Tibial nerve (tissue), 4 donors: ENCODE results near the gene ACTL9. TPM values are rescaled to one million over a fixed set of nuclear protein-coding genes. Genes with fewer than 3 reads are reported as not detected.

Experiments used
- DNase-seq, 2 donors: peaks; one replicate each; pipeline ENCODE4 v3.0.0-alpha.2; 2019; ENCODE audit warnings: low spot score in 2 of 2
- H3K27ac ChIP-seq, 4 donors: fragments of 200-600 bp; sonication (generic) in 3 of 4; one replicate each; pipeline ENCODE4 v1.5.1; 2017 to 2019; ENCODE audit warnings: mild to moderate bottlenecking in 1 of 4
- H3K27me3 ChIP-seq, 2 donors: fragments of 200-600 bp; sonication (generic) in 1 of 2; one replicate each; pipeline versions ENCODE4 v1.5.1 to v1.6.0; 2017 to 2019
- H3K36me3 ChIP-seq, 3 donors: fragments of 200-600 bp; sonication (generic); one replicate each; pipeline ENCODE4 v1.5.1; 2018 to 2019
- H3K4me1 ChIP-seq, 4 donors: fragments of 200-600 bp; sonication (generic) in 3 of 4; one replicate each; pipeline ENCODE4 v1.5.1; 2017 to 2019
- H3K4me3 ChIP-seq, 4 donors: fragments of 200-600 bp; sonication (generic) in 3 of 4; one replicate each; pipeline ENCODE4 v1.5.1; 2017 to 2019; ENCODE audit warnings: mild to moderate bottlenecking in 1 of 4, moderate library complexity in 1 of 4
- H3K9me3 ChIP-seq, 4 donors: fragments of 200-600 bp; sonication (generic) in 3 of 4; one replicate each; pipeline ENCODE4 v1.5.1; 2017 to 2019
- CTCF ChIP-seq, 5 experiments: fragments of 200-600 bp in 3 of 5; fragments of 450-650 bp in 2 of 5; sonication (generic) in 3 of 5; IDR thresholded peaks; one replicate each; pipeline ENCODE4 v1.5.1; 2016 to 2019; ENCODE audit warnings: antibody characterized with exemption in 5 of 5, mild to moderate bottlenecking in 3 of 5, moderate library complexity in 2 of 5
- EP300 ChIP-seq, 2 donors: sonication (generic); formaldehyde crosslinking; IDR thresholded peaks; one replicate each; pipeline ENCODE4 v1.6.1; 2017; ENCODE audit warnings: antibody characterized with exemption in 2 of 2, mild to moderate bottlenecking in 1 of 2
- POLR2A ChIP-seq, 2 donors: fragments of 450-650 bp; IDR thresholded peaks; one replicate each; pipeline ENCODE4 v1.6.1; 2017; ENCODE audit warnings: antibody characterized with exemption in 2 of 2, mild to moderate bottlenecking in 2 of 2, moderate library complexity in 2 of 2
- WGBS, 2 donors: methylation state at CpG; one replicate each; pipeline ENCODE4 v1.1.5; 2018; 5-methylcytosine and 5-hydroxymethylcytosine counted together
- total RNA-seq, 4 donors: library from RNA; depleted of rRNA; stranded (reverse); fragments of >200 nt; gene quantifications; one replicate each; pipeline ENCODE4 v1.1.0, GENCODE V29; 2016

Gene ACTL9
- total RNA-seq, 4 donors from 2014 or later: not detected

DNA sequence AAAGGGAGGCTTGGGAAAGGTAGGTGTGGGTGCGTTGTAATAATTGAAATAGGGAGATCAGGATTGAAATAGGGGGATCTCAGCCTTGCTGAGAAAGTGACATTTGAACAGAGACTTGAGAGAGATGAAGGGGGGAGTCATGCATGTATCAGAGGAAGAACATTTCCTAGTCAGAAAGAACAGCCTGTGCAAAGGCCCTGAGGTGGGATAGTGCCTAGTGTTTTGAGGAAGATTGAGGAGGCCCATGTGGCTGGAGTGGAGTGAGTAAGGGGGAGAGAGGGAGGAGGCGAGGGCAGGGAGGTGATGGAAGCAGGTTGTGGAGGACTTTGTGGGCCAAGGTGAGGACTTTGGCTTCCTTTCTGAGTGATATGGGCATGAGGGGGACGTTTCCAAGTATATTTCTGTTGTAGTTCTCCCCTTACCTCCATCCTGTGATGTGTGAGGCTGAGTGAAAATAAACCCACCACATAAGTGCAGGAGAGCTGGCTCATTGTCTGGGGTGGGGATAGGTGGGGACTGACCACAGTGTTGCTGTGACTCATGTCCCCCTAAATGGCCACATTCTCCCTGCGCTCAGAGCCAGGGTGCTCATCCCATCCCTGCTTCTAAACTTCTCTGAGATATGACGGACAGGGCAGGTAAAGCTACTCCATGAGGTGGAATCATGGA lies 17.8 kb downstream of the ACTL9 start:
- H3K4me3 ChIP-seq: no peak overlapping the region
- no peak for TF ChIP-seq EP300 (IDR thresholded peaks at IDR 0.05)
- TF ChIP-seq POLR2A (IDR thresholded peaks at IDR 0.05): no peak
- TF ChIP-seq CTCF (IDR thresholded peaks at IDR 0.05): no peak
- 73 to 74% methylated on average over 5 of the region's 5 CpGs for WGBS, 2 donors
- H3K27me3 ChIP-seq: no peaks in the 10 kb centered on the region
- H3K27ac ChIP-seq: no peak overlapping the region
- no peaks in the 10 kb centered on the region for H3K4me1 ChIP-seq
- DNase-seq: no peak
- no peaks in the 10 kb centered on the region for H3K36me3 ChIP-seq
- peaks cover 0 to 22% (median 2%) of the 10 kb centered on the region in 4 donors for H3K9me3 ChIP-seq

- H3K9me3 ChIP-seq: peaks cover 0 to 22% (median 2%) of the 10 kb centered on the region in 4 donors
- H3K4me1 ChIP-seq: no peaks in the 10 kb centered on the region
- no peaks in the 10 kb centered on the region for H3K36me3 ChIP-seq
- no peak for TF ChIP-seq CTCF (IDR thresholded peaks at IDR 0.05)
- no peak for TF ChIP-seq POLR2A (IDR thresholded peaks at IDR 0.05)
- TF ChIP-seq EP300 (IDR thresholded peaks at IDR 0.05): no peak
- H3K27ac ChIP-seq: no peak overlapping the region
- H3K4me3 ChIP-seq: no peak overlapping the region
- H3K27me3 ChIP-seq: no peaks in the 10 kb centered on the region
- no peak for DNase-seq
Observed at GRCh38 chr19:8678244-8678807, 20.3 kb downstream of the ACTL9 start.

DNA sequence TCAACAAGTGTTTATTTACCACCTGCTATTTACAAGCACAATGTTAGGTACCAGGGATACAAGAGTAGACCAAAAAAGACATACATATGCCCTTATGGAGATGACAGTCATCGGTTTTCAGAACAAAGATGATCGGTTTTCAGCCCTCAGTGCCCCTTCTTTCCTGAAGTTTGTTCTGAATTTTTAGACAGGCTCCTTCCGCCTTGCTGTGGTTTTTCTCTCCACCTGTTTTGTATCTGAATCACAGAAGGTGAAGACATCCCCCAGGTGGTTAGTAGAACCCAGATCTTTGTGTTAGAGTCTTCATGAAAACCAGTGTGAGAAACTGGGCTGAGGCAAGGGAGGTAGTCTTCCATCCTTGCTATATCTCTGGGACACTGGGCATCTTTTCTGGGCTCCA lies 23.5 kb downstream of the ACTL9 start:
- H3K27ac ChIP-seq: no peak overlapping the region
- TF ChIP-seq EP300 (IDR thresholded peaks at IDR 0.05) (no peak), CTCF (IDR thresholded peaks at IDR 0.05) (no peak), POLR2A (IDR thresholded peaks at IDR 0.05) (no peak)
- H3K27me3 ChIP-seq: no peaks in the 10 kb centered on the region
- no peaks in the 10 kb centered on the region for H3K4me1 ChIP-seq
- no peak for DNase-seq
- no peak overlapping the region for H3K4me3 ChIP-seq
- peaks cover 0 to 3% (median 0%) of the 10 kb centered on the region in 4 donors for H3K9me3 ChIP-seq
- no peaks in the 10 kb centered on the region for H3K36me3 ChIP-seq
- WGBS, 2 donors: 80 to 83% methylated on average over 3 of the region's 3 CpGs

- no peak for DNase-seq
- no peak for TF ChIP-seq CTCF (IDR thresholded peaks at IDR 0.05)
- no peak for TF ChIP-seq EP300 (IDR thresholded peaks at IDR 0.05)
- no peak for TF ChIP-seq POLR2A (IDR thresholded peaks at IDR 0.05)
- H3K9me3 ChIP-seq: peaks cover 0 to 10% (median 0%) of the 10 kb centered on the region in 4 donors
- WGBS, 2 donors: 72 to 92% methylated on average over 2 to 5 of the region's 6 CpGs
- H3K27me3 ChIP-seq: no peaks in the 10 kb centered on the region
- H3K4me3 ChIP-seq: no peak overlapping the region
- H3K36me3 ChIP-seq: no peaks in the 10 kb centered on the region
- no peaks in the 10 kb centered on the region for H3K4me1 ChIP-seq
- H3K27ac ChIP-seq: no peak overlapping the region
Observed at GRCh38 chr19:8673276-8673891, 25.2 kb downstream of the ACTL9 start.

GRCh38 chr19:8666814-8667405 lies 31.7 kb downstream of the ACTL9 start:
- DNase-seq: no peak
- H3K4me1 ChIP-seq: no peaks in the 10 kb centered on the region
- peaks cover 0 to 10% (median 0%) of the 10 kb centered on the region in 4 donors for H3K9me3 ChIP-seq
- TF ChIP-seq EP300 (IDR thresholded peaks at IDR 0.05) (no peak), CTCF (IDR thresholded peaks at IDR 0.05) (no peak), POLR2A (IDR thresholded peaks at IDR 0.05) (no peak)
- H3K27ac ChIP-seq: no peak overlapping the region
- 62 to 76% methylated on average over 9 of the region's 9 CpGs for WGBS, 2 donors
- no peaks in the 10 kb centered on the region for H3K36me3 ChIP-seq
- no peak overlapping the region for H3K4me3 ChIP-seq
- H3K27me3 ChIP-seq: peaks cover 0 to 5% of the 10 kb centered on the region in 2 donors
